Epidermal melanocyte (primary cell): ENCODE results near the gene RAB3GAP2.
"Not testable (repeated sequence)": the region's sequence is repeated elsewhere in the genome, so short reads cannot be mapped to it uniquely, and the experiment has no call there.

ENCODE experiments used
- DNase-seq: peaks from one replicate; pipeline ENCODE4 v3.0.0; 2011; ENCODE audit warnings: low spot score; ENCODE audit not compliant: insufficient read length

RAB3GAP2 gene

DNA sequence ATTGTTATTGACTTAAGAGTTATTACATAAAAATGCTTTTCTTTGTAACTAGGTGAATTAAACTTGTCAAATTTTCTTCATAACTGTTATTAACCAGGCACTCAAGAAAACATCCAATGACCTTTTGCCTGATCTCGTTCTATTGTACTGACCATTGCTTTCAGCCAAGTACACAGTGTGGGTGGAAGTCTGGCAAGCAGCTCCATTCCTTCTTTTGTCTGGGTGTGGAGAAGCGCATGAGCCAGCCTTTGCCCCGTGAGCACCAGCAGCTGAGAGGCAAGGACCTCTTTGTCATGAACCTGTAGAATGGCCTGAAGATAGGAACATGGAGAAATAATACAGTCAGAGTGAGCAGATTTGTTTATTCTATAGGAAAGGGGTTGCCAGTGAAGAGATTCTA lies 120.8 kb downstream of the RAB3GAP2 start:
- DNase-seq: no peak

GRCh38 chr1:220149742-220150141 lies 122.5 kb downstream of the RAB3GAP2 start:
- no peak for DNase-seq

GRCh38 chr1:220144051-220144450 lies 128.2 kb downstream of the RAB3GAP2 start:
- DNase-seq: no peak

GRCh38 chr1:220139966-220140365 lies 132.3 kb downstream of the RAB3GAP2 start:
- no peak for DNase-seq

GRCh38 chr1:220137019-220137786 lies 135.1 kb downstream of the RAB3GAP2 start:
- no peak for DNase-seq

GRCh38 chr1:220135755-220136154 lies 136.5 kb downstream of the RAB3GAP2 start:
- DNase-seq: no peak

GRCh38 chr1:220129479-220130210 lies 142.6 kb downstream of the RAB3GAP2 start:
- no peak for DNase-seq

GRCh38 chr1:220127076-220127475 lies 145.2 kb downstream of the RAB3GAP2 start:
- no peak for DNase-seq

GRCh38 chr1:220124542-220124941 lies 147.7 kb downstream of the RAB3GAP2 start:
- DNase-seq: no peak

- DNase-seq: no peak
Measured at GRCh38 chr1:220123889-220124288, 148.4 kb downstream of the RAB3GAP2 start.

GRCh38 chr1:220123066-220123465 lies 149.2 kb downstream of the RAB3GAP2 start:
- no peak for DNase-seq

DNA sequence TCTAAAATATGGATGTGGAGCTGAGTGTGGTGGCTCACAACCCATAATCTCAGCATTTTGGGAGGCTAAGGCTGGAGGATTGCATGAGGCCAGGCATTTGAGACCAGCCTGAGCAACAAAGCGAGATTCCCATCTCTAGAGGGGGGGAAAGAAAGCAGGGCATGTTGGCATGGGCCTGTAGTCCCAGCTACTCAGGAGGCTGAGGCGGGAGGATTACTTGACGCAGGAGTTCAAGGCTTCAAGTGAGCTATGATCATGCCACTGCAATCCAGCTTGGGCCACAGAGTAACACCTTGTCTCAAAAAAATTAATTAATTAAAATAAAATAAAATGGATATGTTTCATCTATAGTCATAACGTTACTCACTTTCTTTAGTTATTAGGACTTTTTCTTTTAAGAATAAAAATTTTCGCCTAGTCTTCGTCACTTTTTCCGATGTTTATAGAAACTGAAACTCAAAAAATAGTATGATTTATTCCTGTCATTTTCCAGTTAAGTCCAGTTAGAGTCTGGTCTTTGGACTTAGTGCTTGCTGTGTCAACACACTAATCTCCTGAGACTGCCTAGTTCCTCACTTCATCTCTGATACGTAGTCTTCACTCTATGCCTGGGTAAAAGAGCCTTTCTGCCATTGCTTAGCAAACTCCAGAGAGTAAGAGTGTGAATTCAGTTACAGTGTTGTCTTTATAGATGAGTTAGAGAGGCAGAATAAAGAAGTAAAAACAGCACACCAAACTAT lies 150.3 kb downstream of the RAB3GAP2 start:
- no peak for DNase-seq

DNA sequence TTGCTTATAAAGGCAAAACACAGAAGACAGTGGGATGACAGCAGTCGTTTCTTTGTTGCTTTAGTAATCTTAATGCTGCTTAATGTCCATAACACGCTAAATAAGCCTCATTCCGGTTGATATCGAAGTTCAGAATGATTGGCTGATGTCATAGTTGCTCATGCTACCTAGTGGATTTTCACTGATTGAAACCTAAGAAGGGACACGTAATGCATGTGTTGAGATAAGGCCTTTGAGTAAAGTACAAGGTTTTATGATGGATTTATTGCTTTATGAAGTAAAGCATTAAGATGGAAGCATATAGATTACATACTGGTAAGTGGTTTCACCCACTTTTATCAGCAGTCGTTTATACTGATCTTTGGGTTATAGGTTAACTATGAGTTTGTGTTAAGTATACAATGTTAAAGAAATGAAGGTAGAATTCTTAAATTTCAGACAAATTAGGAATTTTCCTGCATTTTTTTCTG lies 153.2 kb downstream of the RAB3GAP2 start:
- no peak for DNase-seq

DNA sequence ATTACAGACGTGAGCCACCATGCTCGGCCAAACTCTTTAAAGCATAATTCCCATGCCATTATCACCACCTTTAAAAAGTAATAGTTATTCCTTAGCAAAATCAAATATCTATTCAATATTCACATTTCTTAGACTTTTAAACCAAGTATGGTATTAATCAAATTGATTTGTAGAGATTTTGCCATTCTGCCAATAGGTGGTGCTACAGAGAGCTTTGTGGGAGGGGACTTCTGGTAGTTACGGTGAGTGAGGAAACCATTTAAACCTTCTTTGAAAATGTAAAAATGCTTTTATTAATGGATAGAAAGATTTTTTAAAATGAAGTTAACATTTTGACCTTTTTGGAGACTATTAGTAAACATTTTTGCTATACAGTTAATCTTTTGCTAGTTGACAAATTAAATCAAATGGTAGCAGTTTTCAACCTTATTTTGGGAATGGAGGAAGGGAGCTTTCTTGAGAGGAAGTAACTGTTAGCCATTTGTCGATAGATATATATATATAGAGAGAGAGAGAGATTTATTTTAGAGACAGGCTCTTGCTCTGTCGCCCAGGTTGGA lies 159.0 kb downstream of the RAB3GAP2 start:
- no peak for DNase-seq

GRCh38 chr1:220112600-220112999 lies 159.7 kb downstream of the RAB3GAP2 start:
- DNase-seq: not testable (repeated sequence)

GRCh38 chr1:220110473-220110872 lies 161.8 kb downstream of the RAB3GAP2 start:
- not testable (repeated sequence) for DNase-seq

- DNase-seq: no peak
Measured at GRCh38 chr1:220099826-220100225, 172.4 kb downstream of the RAB3GAP2 start.
